ENCODE results near the gene RNF150. TPM values are rescaled to one million over a fixed set of nuclear protein-coding genes. Genes with fewer than 3 reads are reported as not detected.

Gene RNF150
- total RNA-seq, 1 experiment from 2014 or later = 4.4 TPM

DNA sequence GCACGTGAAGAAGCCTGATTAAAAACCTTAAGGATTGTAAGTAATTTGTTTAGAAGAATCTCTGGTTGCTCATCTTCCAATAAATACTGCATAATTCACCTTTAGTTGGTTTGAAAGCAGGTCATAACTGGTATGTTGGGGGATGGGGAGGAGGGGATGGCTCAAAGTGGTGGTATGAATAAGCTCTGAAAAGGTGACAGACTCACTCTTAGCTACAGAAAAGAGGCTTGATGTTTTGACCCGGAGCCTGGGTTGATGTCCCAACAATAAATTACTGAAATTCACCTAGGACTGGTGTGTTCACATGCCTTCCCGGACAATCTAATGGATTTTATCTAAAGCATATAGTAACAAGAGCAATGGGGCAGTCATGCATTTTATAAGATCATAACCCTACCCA lies 245.2 kb downstream of the RNF150 start:
- Histone ChIP-seq H3K23ac (ENCODE audit: insufficient read length, low read depth, low read length) (no peak overlapping the region), H4K91ac (ENCODE audit: insufficient read length, low read depth, low read length) (no peak overlapping the region), H3K4me1 (ENCODE audit: insufficient read depth, low read length) (no peaks in the 10 kb centered on the region), H3K4ac (ENCODE audit: low read depth, low read length) (no peak overlapping the region), H2AK5ac (ENCODE audit: insufficient read length, low read length) (no peak overlapping the region), H3K9ac (ENCODE audit: extremely low read depth, insufficient read length, low read length) (no peak overlapping the region), H2AFZ (ENCODE audit: low read length) (no peak overlapping the region), H3K56ac (ENCODE audit: insufficient read length, low read depth, low read length) (no peak overlapping the region), H4K8ac (replicated peaks; ENCODE audit: insufficient read length, low read depth, low read length) (no peak overlapping the region), H2BK20ac (ENCODE audit: low read depth, low read length, poor library complexity, severe bottlenecking) (no peak overlapping the region), H2BK15ac (ENCODE audit: low read depth, low read length) (no peak overlapping the region), H3K79me2 (ENCODE audit: insufficient read depth, low read length) (no peaks in the 10 kb centered on the region), H3K79me1 (ENCODE audit: insufficient read depth, low read depth, low read length, poor library complexity, severe bottlenecking) (no peaks in the 10 kb centered on the region), H3K23me2 (ENCODE audit: insufficient read length, low read depth, low read length, poor library complexity, severe bottlenecking) (no peaks in the 10 kb centered on the region), H3K9me3 (ENCODE audit: control insufficient read depth, low read depth, low read length) (no peaks in the 10 kb centered on the region), H3K27me3 (ENCODE audit: insufficient read depth, low read length) (no peaks in the 10 kb centered on the region), H4K5ac (ENCODE audit: insufficient read length, low read depth, low read length) (no peak overlapping the region), H2BK12ac (ENCODE audit: insufficient read length, low read depth, low read length) (no peak overlapping the region), H4K20me1 (ENCODE audit: control insufficient read depth, insufficient read depth, insufficient read length) (no peaks in the 10 kb centered on the region), H3K27ac (ENCODE audit: insufficient read length, low read depth, low read length) (no peak overlapping the region), H3K4me2 (ENCODE audit: insufficient read depth, insufficient read length, low read length) (no peak overlapping the region), H2BK120ac (ENCODE audit: low read depth, low read length, poor library complexity, severe bottlenecking) (no peak overlapping the region), H3K18ac (ENCODE audit: insufficient read length, low read depth, low read length) (no peak overlapping the region), H3K14ac (ENCODE audit: insufficient read depth, low read length) (no peak overlapping the region), H2BK5ac (ENCODE audit: insufficient read length, low read length) (no peak overlapping the region), H3T11ph (ENCODE audit: low read length) (no peak overlapping the region)
- Mint-ChIP-seq H3K4me3 (no peak overlapping the region), H3K27me3 (ENCODE audit: low read depth) (no peaks in the 10 kb centered on the region), H3K27ac (no peak overlapping the region), H3K4me1 (peaks cover 2 to 10% of the 10 kb centered on the region in 2 experiments; a peak in 3 of 4 replicates), H3K36me3 (ENCODE audit: insufficient read depth in 1 of 3, low read depth in 3 of 3) (peaks cover 0 to 9% (median 0%) of the 10 kb centered on the region in 3 experiments; a peak in 1 of 7 replicates), H3K9me3 (peaks cover 0 to 6% of the 10 kb centered on the region in 2 experiments; a peak in 1 of 5 replicates)
- TF ChIP-seq CTCF (conservative IDR thresholded peaks at IDR 0.05) = no peak
- DNase-seq = no peak
- no CpG with 5 or more reads among the region's 3 CpGs for WGBS (ENCODE audit: extremely low coverage, insufficient read length, low lambda C conversion rate)
